Keratinocyte (primary cell): Measurements from ENCODE around the gene TBX18. TPM values are rescaled to one million over a fixed set of nuclear protein-coding genes. Genes with fewer than 3 reads are reported as not detected.

Experiments
- DNase-seq: peaks from one replicate; pipeline ENCODE4 v3.0.0-alpha.2; 2011; ENCODE audit warnings: low read depth, missing footprints, low spot score
- FAIRE-seq: peaks from 2 replicates; lab custom pipeline; 2011; peaks lifted over from hg19 to GRCh38; lab: Jason Lieb, UNC
- H2AFZ ChIP-seq: 2 replicates; pipeline ENCODE4 v1.6.0; 2012; ENCODE audit warnings: low read length, control low read depth, inconsistent platforms; ENCODE audit not compliant: control insufficient read depth
- H3K27ac ChIP-seq: 2 replicates; pipeline ENCODE4 v1.5.1; 2011; ENCODE audit warnings: low read length; ENCODE audit not compliant: control insufficient read depth, insufficient read depth
- H3K27me3 ChIP-seq: 3 replicates; pipeline ENCODE4 v1.6.0; 2011; ENCODE audit warnings: low read length; ENCODE audit not compliant: control insufficient read depth, insufficient read depth; ENCODE audit errors: extremely low read depth
- H3K36me3 ChIP-seq, 2 experiments: 2 replicates in 1 of 2; 3 replicates in 1 of 2; pipeline ENCODE4 v1.5.1; 2011; ENCODE audit warnings: low read length in 2 of 2, mild to moderate bottlenecking in 1 of 2; ENCODE audit not compliant: control insufficient read depth in 2 of 2, insufficient read depth in 2 of 2; ENCODE audit errors: extremely low read depth in 1 of 2
- H3K4me1 ChIP-seq: 3 replicates; pipeline ENCODE4 v1.5.1; 2011; ENCODE audit warnings: low read length; ENCODE audit not compliant: control insufficient read depth, insufficient read depth; ENCODE audit errors: extremely low read depth
- H3K4me2 ChIP-seq: 3 replicates; pipeline ENCODE4 v1.6.0; 2011; ENCODE audit warnings: low read depth, low read length; ENCODE audit not compliant: control insufficient read depth, insufficient read depth; ENCODE audit errors: extremely low read depth
- H3K4me3 ChIP-seq, 3 experiments: fragments of 200-600 bp in 1 of 3; sonication (generic) in 1 of 3; 2 replicates in 2 of 3; 3 replicates in 1 of 3; pipeline ENCODE4 v1.5.1; 2011 to 2016; ENCODE audit warnings: low read length in 3 of 3, mild to moderate bottlenecking in 3 of 3, control low read depth in 2 of 3, inconsistent platforms in 1 of 3, low read depth in 1 of 3, mixed read lengths in 1 of 3, mixed run types in 1 of 3, moderate library complexity in 1 of 3; ENCODE audit not compliant: control insufficient read depth in 2 of 3, insufficient read depth in 2 of 3; ENCODE audit errors: extremely low read depth in 1 of 3
- H3K79me2 ChIP-seq: 2 replicates; pipeline ENCODE4 v1.6.0; 2012; ENCODE audit warnings: low read length; ENCODE audit not compliant: control insufficient read depth, insufficient read depth
- H3K9ac ChIP-seq: 3 replicates; pipeline ENCODE4 v1.6.0; 2011; ENCODE audit warnings: low read length; ENCODE audit not compliant: control insufficient read depth, insufficient read depth; ENCODE audit errors: extremely low read depth
- H3K9me1 ChIP-seq: 3 replicates; pipeline ENCODE4 v1.6.0; 2011; ENCODE audit warnings: low read length; ENCODE audit not compliant: control insufficient read depth, insufficient read depth; ENCODE audit errors: extremely low read depth
- H3K9me3 ChIP-seq: 2 replicates; pipeline ENCODE4 v1.5.1; 2012; ENCODE audit warnings: low read depth, low read length; ENCODE audit not compliant: control insufficient read depth
- H4K20me1 ChIP-seq: 3 replicates; pipeline ENCODE4 v1.6.0; 2011; ENCODE audit warnings: low read length; ENCODE audit not compliant: control insufficient read depth, insufficient read depth; ENCODE audit errors: extremely low read depth
- CTCF ChIP-seq, 3 experiments: IDR thresholded peaks in 1 of 3; conservative IDR thresholded peaks in 1 of 3; optimal IDR thresholded peaks in 1 of 3; 2 replicates in 2 of 3; 3 replicates in 1 of 3; pipeline versions ENCODE3 to v1.5.1; 2011; ENCODE audit warnings: low read length in 3 of 3, mild to moderate bottlenecking in 3 of 3, moderate library complexity in 2 of 3, control low read depth in 1 of 3, inconsistent platforms in 1 of 3; ENCODE audit not compliant: insufficient read depth in 2 of 3; ENCODE audit errors: extremely low read depth in 1 of 3
- EZH2 ChIP-seq: IDR thresholded peaks from one replicate; pipeline ENCODE4 v1.6.1; 2012; ENCODE audit warnings: inconsistent platforms, mild to moderate bottlenecking, low read length, moderate library complexity
- dilution Hi-C: fragments of 300-500 bp; cut with MboI; formaldehyde crosslinking; loops from one replicate; pipeline ENCODE4 v1.7.0; 2020; ENCODE audit warnings: low sequenced_read_pairs; ENCODE audit not compliant: extremely low pct_ligation_motif_present
- polyA plus RNA-seq, 5 experiments: library from polyadenylated mRNA; depleted of rRNA in 3 of 5; stranded (reverse) in 3 of 5; stranded (forward) in 1 of 5; unstranded in 1 of 5; fragments of >200 nt; gene quantifications; 1 replicate in 1 of 5; 2 replicates in 3 of 5; 3 replicates in 1 of 5; pipeline versions ENCODE4 v1.2.1 to v1.2.3, GENCODE V29; 2011 to 2012; ENCODE audit warnings: missing spikeins in 2 of 5, low read depth in 1 of 5, low replicate concordance in 1 of 5

The TBX18 gene
- polyA plus RNA-seq, 1 donor (not counting 4 experiments of a cell fraction or from before 2014, with no cell fraction given): 0.03 TPM

GRCh38 chr6:84756877-84757276 lies 7.5 kb downstream of the TBX18 start:
- no peak overlapping the region for H2AFZ ChIP-seq

GRCh38 chr6:84756466-84756865 lies 7.9 kb downstream of the TBX18 start:
- H3K4me3 ChIP-seq: no peak overlapping the region
- TF ChIP-seq EZH2: no peak
- no peak for TF ChIP-seq CTCF (optimal IDR thresholded peaks at IDR 0.05 in 1 of 3, IDR thresholded peaks at IDR 0.05 in 1 of 3, conservative IDR thresholded peaks at IDR 0.05 in 1 of 3; ENCODE audit: extremely low read depth in 1 of 3, insufficient read depth in 2 of 3, low read length in 3 of 3)
- no peak overlapping the region for H2AFZ ChIP-seq
- FAIRE-seq (no peak), DNase-seq (no peak)
- H3K4me1 ChIP-seq: no peaks in the 10 kb centered on the region
- H3K36me3 ChIP-seq: no peaks in the 10 kb centered on the region
- no peaks in the 10 kb centered on the region for H3K79me2 ChIP-seq
- H3K9me1 ChIP-seq: no peaks in the 10 kb centered on the region
- no peak overlapping the region for H3K27ac ChIP-seq
- peaks cover 5% of the 10 kb centered on the region for H3K27me3 ChIP-seq
- no peak overlapping the region for H3K9ac ChIP-seq
- no peaks in the 10 kb centered on the region for H3K9me3 ChIP-seq
- dilution Hi-C loops: no loop called here
- no peaks in the 10 kb centered on the region for H4K20me1 ChIP-seq
- no peak overlapping the region for H3K4me2 ChIP-seq

More at GRCh38 chr6:84756877-84757276, 7.5 kb downstream of the TBX18 start:
- no peaks in the 10 kb centered on the region for H4K20me1 ChIP-seq
- dilution Hi-C loops: no loop called here
- peaks cover 5% of the 10 kb centered on the region for H3K27me3 ChIP-seq
- FAIRE-seq (no peak), DNase-seq (no peak)
- H3K9ac ChIP-seq: no peak overlapping the region
- no peak for TF ChIP-seq CTCF (optimal IDR thresholded peaks at IDR 0.05 in 1 of 3, IDR thresholded peaks at IDR 0.05 in 1 of 3, conservative IDR thresholded peaks at IDR 0.05 in 1 of 3; ENCODE audit: extremely low read depth in 1 of 3, insufficient read depth in 2 of 3, low read length in 3 of 3)
- TF ChIP-seq EZH2: no peak
- H3K9me3 ChIP-seq: no peaks in the 10 kb centered on the region
- H3K4me3 ChIP-seq: no peak overlapping the region
- no peak overlapping the region for H3K27ac ChIP-seq
- H3K4me1 ChIP-seq: no peaks in the 10 kb centered on the region
- H3K79me2 ChIP-seq: no peaks in the 10 kb centered on the region
- no peak overlapping the region for H3K4me2 ChIP-seq
- H3K36me3 ChIP-seq: no peaks in the 10 kb centered on the region
- no peaks in the 10 kb centered on the region for H3K9me1 ChIP-seq
